ENCODE data around the gene DNAAF5.
"Not testable (repeated sequence)": the region's sequence is repeated elsewhere in the genome, so short reads cannot be mapped to it uniquely, and the experiment has no call there.

Gene DNAAF5

GRCh38 chr7:802500-803242 is 76.2 kb downstream of the DNAAF5 start:
- Histone ChIP-seq H3K27me3 (ENCODE audit: insufficient read depth, low read length, poor library complexity, severe bottlenecking) (no peaks in the 10 kb centered on the region), H3K9me2 (replicated peaks; ENCODE audit: low read depth, low read length) (no peaks in the 10 kb centered on the region), H3K79me2 (ENCODE audit: insufficient read depth, low read length) (no peaks in the 10 kb centered on the region), H3K4me2 (ENCODE audit: low read depth, low read length, poor library complexity, severe bottlenecking) (no peak overlapping the region), H3K9me3 (ENCODE audit: insufficient read depth, low read depth, low read length) (no peaks in the 10 kb centered on the region), H3K9ac (ENCODE audit: low read depth, low read length, poor library complexity, severe bottlenecking) (no peak overlapping the region), H3K4me3 (ENCODE audit: low read length, poor library complexity, severe bottlenecking) (no peak overlapping the region), H2AFZ (ENCODE audit: low read length) (no peak overlapping the region), H3K4me1 (ENCODE audit: insufficient read depth, low read length, poor library complexity, severe bottlenecking) (no peaks in the 10 kb centered on the region), H3F3A (ENCODE audit: low read depth) (no peaks in the 10 kb centered on the region), H4K20me1 (ENCODE audit: insufficient read depth, low read length, poor library complexity, severe bottlenecking) (no peaks in the 10 kb centered on the region), H3K36me3 (ENCODE audit: insufficient read depth, low read length) (no peaks in the 10 kb centered on the region)
- no peak for TF ChIP-seq EZH2phosphoT487 (IDR thresholded peaks at IDR 0.05; ENCODE audit: borderline replicate concordance)

- Histone ChIP-seq H3K9me2 (replicated peaks; ENCODE audit: low read depth, low read length) (no peaks in the 10 kb centered on the region), H3K4me3 (ENCODE audit: low read length, poor library complexity, severe bottlenecking) (no peak overlapping the region), H3F3A (ENCODE audit: low read depth) (no peaks in the 10 kb centered on the region), H3K27me3 (ENCODE audit: insufficient read depth, low read length, poor library complexity, severe bottlenecking) (no peaks in the 10 kb centered on the region), H3K79me2 (ENCODE audit: insufficient read depth, low read length) (no peaks in the 10 kb centered on the region), H3K4me1 (ENCODE audit: insufficient read depth, low read length, poor library complexity, severe bottlenecking) (no peaks in the 10 kb centered on the region), H3K9ac (ENCODE audit: low read depth, low read length, poor library complexity, severe bottlenecking) (no peak overlapping the region), H2AFZ (ENCODE audit: low read length) (no peak overlapping the region), H3K4me2 (ENCODE audit: low read depth, low read length, poor library complexity, severe bottlenecking) (no peak overlapping the region), H3K9me3 (ENCODE audit: insufficient read depth, low read depth, low read length) (no peaks in the 10 kb centered on the region), H4K20me1 (ENCODE audit: insufficient read depth, low read length, poor library complexity, severe bottlenecking) (no peaks in the 10 kb centered on the region), H3K36me3 (ENCODE audit: insufficient read depth, low read length) (no peaks in the 10 kb centered on the region)
- TF ChIP-seq EZH2phosphoT487 (IDR thresholded peaks at IDR 0.05; ENCODE audit: borderline replicate concordance): no peak
- no peak for TF ChIP-seq CTCF (conservative IDR thresholded peaks at IDR 0.05; ENCODE audit: low read length)
Observed at GRCh38 chr7:803243-803635, 76.7 kb downstream of the DNAAF5 start.

GRCh38 chr7:803796-804195 is 77.3 kb downstream of the DNAAF5 start:
- H3K36me3 ChIP-seq (ENCODE audit: insufficient read depth, low read length); H3K4me2 ChIP-seq (ENCODE audit: low read depth, low read length, poor library complexity, severe bottlenecking); H2AFZ ChIP-seq (ENCODE audit: low read length); H3K9ac ChIP-seq (ENCODE audit: low read depth, low read length, poor library complexity, severe bottlenecking); H3F3A ChIP-seq (ENCODE audit: low read depth); H3K79me2 ChIP-seq (ENCODE audit: insufficient read depth, low read length); H3K9me2 ChIP-seq (replicated peaks; ENCODE audit: low read depth, low read length); H3K9me3 ChIP-seq (ENCODE audit: insufficient read depth, low read depth, low read length); H3K4me1 ChIP-seq (ENCODE audit: insufficient read depth, low read length, poor library complexity, severe bottlenecking); H4K20me1 ChIP-seq (ENCODE audit: insufficient read depth, low read length, poor library complexity, severe bottlenecking); H3K4me3 ChIP-seq (ENCODE audit: low read length, poor library complexity, severe bottlenecking); H3K27me3 ChIP-seq (ENCODE audit: insufficient read depth, low read length, poor library complexity, severe bottlenecking): not testable (repeated sequence)

- no peaks in the 10 kb centered on the region for H3F3A ChIP-seq (ENCODE audit: low read depth)
- H3K36me3 ChIP-seq (ENCODE audit: insufficient read depth, low read length): no peaks in the 10 kb centered on the region
- H3K79me2 ChIP-seq (ENCODE audit: insufficient read depth, low read length): no peaks in the 10 kb centered on the region
- no peaks in the 10 kb centered on the region for H3K9me3 ChIP-seq (ENCODE audit: insufficient read depth, low read depth, low read length)
- no peak overlapping the region for H3K4me3 ChIP-seq (ENCODE audit: low read length, poor library complexity, severe bottlenecking)
- H3K9me2 ChIP-seq (replicated peaks; ENCODE audit: low read depth, low read length): no peaks in the 10 kb centered on the region
- H3K27me3 ChIP-seq (ENCODE audit: insufficient read depth, low read length, poor library complexity, severe bottlenecking): no peaks in the 10 kb centered on the region
- TF ChIP-seq CTCF (conservative IDR thresholded peaks at IDR 0.05; ENCODE audit: low read length) (no peak), EZH2phosphoT487 (IDR thresholded peaks at IDR 0.05; ENCODE audit: borderline replicate concordance) (no peak)
- no peaks in the 10 kb centered on the region for H3K4me1 ChIP-seq (ENCODE audit: insufficient read depth, low read length, poor library complexity, severe bottlenecking)
- H4K20me1 ChIP-seq (ENCODE audit: insufficient read depth, low read length, poor library complexity, severe bottlenecking): no peaks in the 10 kb centered on the region
- H3K4me2 ChIP-seq (ENCODE audit: low read depth, low read length, poor library complexity, severe bottlenecking): no peak overlapping the region
- no peak overlapping the region for H3K9ac ChIP-seq (ENCODE audit: low read depth, low read length, poor library complexity, severe bottlenecking)
- no peak overlapping the region for H2AFZ ChIP-seq (ENCODE audit: low read length)
Observed at GRCh38 chr7:805261-805660, 78.8 kb downstream of the DNAAF5 start.
